LNCAP (cell line): Measurements from ENCODE around the gene GAA.

ENCODE experiments used
- TF ChIP-seq, protein P1 (sequence below): fragments of 450-650 bp; IDR thresholded peaks from 2 replicates; pipeline ENCODE4 v1.5.1; 2017; ENCODE audit warnings: mild to moderate bottlenecking

GAA gene

DNA sequence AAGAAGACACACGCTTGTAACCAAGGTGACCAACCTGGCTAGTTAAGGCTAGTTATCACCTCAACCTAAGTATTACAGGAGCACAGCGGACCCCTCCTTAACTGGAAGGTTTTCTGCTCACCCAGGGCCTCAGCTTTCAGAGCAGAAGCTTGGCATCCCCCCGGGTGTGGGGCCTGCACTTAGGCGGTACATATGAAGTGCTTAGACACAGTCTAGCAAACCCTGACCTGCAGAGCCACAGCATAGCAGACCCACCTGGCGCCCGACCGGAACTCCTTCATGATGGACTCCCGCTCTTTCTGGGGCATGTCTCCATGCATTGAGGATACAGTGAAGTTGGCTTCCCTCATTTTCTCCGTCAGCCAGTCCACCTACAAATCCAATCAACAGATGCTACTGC lies 35.8 kb downstream of the GAA start:
- TF ChIP-seq, protein P1, sequence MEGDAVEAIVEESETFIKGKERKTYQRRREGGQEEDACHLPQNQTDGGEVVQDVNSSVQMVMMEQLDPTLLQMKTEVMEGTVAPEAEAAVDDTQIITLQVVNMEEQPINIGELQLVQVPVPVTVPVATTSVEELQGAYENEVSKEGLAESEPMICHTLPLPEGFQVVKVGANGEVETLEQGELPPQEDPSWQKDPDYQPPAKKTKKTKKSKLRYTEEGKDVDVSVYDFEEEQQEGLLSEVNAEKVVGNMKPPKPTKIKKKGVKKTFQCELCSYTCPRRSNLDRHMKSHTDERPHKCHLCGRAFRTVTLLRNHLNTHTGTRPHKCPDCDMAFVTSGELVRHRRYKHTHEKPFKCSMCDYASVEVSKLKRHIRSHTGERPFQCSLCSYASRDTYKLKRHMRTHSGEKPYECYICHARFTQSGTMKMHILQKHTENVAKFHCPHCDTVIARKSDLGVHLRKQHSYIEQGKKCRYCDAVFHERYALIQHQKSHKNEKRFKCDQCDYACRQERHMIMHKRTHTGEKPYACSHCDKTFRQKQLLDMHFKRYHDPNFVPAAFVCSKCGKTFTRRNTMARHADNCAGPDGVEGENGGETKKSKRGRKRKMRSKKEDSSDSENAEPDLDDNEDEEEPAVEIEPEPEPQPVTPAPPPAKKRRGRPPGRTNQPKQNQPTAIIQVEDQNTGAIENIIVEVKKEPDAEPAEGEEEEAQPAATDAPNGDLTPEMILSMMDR = no peak

DNA sequence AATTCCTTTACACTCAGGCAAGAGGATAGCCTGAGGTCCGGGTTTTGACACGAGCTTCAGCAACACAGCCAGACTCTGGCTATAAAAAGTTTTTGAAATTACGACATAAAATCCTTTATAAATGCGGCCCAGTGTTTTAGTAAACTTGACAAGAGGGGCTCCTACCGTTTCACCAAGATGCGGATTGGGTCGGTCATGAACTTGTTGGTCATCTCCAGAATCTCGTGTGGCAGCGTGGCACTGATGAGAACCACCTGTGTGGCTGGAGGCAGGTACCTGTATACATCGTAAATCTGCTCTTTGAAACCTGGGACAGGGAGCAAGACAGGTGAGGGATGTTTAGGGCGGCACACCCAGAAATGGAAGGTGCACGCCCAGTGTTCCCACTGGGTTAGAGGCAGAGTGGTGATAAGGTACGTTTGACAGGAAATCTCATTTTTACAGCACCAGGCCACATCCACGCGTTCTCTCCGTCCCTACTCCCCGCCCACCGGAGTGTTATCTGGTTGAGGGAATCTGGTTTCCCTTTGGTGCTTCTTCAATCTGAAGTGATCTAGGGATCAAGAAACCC lies 37.6 kb downstream of the GAA start:
- TF ChIP-seq, protein P1 = no peak

DNA sequence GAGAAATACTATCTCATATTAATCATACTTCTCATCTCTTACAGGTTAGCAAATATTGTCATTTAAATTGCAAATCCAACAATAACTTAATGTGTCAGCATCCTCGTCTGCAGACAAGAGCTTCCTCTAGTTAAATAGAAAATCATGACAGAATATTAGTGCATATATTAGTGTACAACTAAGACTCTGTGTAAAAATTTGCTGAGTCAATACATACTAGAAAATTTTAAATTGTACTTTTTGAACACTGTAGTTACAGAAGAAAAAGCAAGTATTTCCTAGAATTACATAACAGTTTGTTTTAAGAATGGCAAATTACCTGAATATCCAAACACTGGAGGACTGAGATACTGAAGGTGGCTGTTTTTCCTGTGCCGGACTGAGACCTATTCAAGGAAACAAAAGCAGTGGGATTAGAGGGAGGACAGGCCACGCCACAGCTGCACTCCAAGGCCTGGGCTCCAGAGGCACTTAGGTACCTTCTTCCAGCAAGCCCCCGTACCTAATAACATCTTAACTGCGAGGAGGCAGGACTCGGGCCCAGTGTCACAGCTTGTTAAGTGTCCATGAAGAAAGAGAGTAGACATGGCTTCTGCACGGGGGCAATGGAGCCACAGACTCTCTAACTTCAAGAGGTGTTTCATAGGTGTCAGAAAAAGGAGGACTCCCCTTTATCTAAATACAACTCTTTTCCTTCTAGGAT lies 40.2 kb downstream of the GAA start:
- TF ChIP-seq, protein P1 = no peak

DNA sequence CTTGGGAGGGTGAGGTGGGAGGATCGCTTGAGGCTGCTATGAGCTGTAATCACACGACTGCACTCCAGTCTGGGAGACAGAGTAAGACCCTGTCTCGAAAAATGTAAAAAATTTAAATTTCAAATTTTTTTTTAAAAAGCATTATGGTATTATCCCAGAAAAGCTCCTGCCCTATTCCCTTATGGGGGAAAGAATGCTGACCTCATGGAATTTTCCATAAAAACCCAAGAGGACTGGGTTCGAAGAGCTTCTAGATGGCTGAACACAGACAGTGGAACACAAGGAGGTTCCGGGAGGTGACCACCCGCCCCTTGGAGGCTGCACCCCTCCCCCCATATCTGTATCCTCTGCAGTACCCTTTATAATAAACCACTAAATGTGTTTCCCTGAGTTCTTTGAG lies 41.5 kb downstream of the GAA start:
- TF ChIP-seq, protein P1 = no peak

DNA sequence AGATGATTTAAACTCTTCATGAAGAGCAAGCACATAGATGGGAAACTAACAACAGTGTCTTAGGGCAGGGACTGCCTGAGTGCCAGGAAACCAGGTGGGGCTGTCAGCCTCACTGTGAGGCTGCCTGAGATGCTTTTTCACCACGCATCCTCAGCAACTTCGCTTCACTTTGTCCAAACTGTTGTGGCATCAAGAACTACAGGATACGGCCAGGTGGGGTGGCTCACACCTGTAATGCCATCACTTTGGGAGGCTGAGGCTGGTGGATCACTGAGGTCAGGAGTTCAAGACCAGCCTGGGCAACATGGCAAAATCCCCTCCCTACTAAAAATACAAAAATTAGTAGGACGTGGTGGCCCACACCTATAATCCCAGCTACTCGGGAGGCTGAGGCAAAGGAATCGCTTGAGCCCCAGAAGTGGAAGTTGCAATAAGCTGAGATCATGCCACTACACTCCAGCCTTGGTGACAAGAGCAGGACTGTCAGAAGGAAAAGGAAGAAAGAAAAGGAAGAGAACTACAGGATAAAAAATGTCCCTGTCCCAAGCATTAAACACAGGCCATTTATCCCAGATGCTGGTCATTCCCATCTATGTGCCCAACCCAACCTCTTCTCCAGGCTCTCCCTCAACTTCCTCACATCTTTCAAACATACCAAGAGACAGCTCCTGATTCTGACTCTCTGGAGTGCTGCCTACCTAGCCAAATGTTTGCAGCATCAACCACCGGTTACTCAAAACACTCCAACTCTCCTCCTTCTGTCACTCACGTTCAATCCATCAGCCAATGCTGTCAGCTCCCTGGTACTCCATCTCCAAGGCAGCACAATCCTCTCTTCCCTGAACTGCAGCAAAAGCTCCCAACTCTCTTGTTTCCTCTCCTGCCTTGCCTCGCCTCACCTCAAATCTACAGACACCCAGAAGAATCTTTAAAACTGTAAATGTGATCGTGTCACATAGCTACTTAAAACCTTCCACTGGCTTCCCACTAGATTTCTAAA lies 44.0 kb downstream of the GAA start:
- TF ChIP-seq, protein P1 = no peak

DNA sequence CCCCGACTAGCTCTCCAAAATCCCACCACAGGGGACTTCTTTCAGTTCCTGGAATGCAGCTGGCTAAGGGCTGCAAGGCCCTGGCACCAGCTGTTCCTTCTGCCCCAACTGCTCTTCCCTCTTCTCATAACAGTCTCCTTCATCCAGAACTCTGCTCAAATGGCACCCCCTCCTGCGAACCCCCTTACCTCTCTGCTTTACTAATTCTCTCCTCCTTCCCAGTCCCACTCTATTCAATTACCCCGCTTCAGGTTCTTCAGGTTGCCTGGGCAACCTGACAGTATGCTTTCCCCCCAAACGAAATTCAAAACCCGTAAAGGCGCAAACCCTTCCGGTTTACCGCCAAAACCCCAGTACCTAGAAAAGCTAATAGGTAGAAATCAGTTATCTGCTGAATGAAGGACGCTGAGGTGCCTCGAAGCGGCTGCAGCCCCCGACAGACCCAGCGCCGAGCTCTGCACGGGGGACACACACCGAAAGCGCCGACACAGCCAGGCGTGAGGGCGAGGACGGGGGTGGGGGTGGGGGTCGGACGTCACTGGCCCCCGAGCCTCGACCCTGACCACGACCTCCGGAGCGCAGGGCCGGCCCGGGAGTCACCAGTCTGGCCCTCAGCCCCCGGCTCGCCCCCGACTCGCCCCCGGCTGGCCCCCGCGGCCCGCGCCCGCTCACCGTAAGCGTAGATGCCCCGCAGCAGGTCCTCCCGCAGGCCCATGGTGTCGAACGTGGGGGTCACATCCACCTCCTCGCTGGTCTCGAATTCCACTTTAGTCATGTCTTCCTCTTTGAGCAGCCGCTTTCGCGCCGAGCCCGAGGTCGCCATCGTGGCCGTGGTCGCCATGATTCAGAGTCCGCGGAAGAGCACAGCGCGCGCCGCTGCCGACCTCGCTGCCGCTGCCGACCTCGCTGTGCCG lies 45.0 kb downstream of the GAA start:
- TF ChIP-seq, protein P1 = no peak
